ENCODE results near the gene SLA2.
"Not testable (repeated sequence)": the region's sequence is repeated elsewhere in the genome, so short reads cannot be mapped to it uniquely, and the experiment has no call there.

The SLA2 gene

DNA sequence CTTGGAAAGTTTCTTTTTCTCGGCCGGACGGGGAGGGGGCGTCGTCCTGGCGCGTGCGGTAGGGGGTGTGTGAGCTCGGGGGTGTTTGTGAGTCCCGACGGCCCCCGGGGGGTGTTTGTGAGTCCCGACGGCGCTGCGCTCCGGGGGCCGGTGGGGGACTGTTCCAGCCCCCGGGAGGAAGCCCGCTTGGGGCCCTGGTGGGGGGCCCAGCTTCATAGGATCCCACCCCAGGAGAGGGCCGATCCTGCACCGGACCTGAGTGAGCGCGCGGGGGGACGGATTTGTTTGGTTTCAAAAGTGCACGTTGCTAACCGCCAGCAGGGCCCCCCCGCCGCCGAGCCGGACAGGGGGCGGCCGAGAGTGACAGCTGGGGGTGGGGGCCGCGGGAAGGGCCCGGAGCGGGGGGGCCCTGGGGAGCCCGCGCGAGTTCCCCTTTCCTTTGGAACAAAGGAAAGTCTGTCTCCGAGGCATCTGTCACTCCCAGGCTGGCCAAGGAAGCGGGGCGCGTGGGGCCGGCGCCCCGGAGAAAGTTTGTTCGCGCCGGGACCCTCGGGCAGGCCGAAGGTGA, 72.1 kb downstream of the SLA2 start:
- peak; percentile 54 for DNase-seq (ENCODE audit: low spot score)

DNA sequence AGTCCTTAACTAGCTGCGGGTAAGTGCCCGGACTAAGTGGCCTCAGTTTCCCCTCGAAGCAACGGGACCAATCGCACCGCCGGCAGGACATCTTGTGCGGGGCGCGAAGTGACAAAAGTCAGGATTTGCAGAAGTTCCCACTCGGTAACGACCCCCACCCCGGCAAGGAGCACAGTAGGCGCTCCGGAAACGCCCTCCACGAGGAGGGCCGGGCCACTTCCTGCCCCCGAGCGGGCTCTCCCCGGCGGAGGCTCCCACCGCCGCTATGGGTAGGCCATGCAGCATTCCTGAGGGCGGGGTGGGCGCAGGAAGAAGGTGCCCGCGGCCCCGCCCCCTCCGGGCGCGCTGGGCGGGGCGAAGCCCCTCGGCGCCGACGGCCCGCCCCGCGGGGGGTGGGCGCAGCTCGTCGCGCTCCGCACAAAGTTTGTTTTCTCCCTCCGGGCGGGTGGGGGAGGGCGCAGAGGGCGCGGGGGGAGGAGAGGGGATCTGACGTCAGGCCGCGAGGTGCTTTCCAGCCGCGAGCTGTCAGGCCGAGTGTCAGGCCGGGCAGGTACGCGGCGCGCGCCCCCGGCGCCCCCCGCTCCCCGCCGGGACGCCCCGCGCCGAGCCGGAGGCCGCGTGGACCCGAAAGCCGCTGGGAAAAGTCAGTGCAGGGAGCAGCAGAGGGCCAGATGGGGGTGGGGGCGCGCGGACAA, 72.7 kb downstream of the SLA2 start, which contains the start of gene TGIF2:
TGIF2 (plus strand) TSS at position 495 of the 695 bp plus-strand sequence. CDS start 5,178 bp downstream, outside the sequence.
- DNase-seq (ENCODE audit: low spot score), result peak; percentile 87

GRCh38 chr20:36572701-36573102, 73.3 kb downstream of the SLA2 start:
- DNase-seq (ENCODE audit: low spot score), result peak; percentile 22

DNA sequence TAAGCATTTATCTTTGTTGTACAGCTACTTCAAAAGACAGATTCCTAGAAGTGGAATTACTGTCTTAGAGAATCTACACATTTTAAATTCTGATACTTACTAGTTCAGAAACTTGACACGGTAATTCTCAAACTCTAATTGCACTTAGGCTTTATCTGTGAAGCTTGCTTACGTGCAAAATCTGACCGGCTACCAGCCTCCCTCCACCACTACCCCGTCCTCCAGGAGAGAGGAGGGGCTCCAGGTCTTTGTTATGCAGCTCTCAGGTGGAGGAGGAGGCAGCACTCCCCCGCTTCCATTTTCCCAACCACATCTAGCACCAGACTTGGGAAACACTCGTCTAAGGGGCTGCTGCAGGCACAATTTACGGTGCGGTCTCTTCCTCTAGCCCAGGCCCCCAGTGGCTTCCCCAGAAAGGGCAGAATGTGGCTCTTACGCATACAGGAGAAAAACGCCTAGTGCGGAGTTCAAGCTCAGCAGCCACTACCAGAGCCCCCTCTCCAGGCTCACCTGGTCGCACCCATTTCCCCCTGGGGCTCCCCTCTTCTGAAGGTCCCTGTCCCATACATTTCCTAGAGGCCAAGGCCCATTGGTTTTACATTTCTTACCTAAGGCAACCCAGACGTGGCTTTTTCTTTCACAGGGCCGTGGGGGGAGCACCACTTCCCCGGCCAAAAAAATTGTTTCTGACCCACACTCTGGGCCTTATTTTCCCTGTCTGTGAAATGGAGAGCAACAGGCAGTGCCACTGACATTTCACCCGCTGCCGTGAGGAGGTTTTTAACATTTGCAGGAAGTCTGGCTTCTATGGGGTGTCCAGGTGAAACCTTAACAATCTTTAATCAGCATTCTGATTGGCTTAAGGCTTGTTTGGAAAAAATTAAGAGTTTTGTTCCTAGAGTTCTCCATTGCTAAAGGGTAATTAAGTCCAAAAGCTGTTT, 74.2 kb downstream of the SLA2 start:
- DNase-seq (ENCODE audit: low spot score), result no peak

GRCh38 chr20:36569847-36570429, 76.1 kb downstream of the SLA2 start:
- DNase-seq (ENCODE audit: low spot score), result no peak

DNA sequence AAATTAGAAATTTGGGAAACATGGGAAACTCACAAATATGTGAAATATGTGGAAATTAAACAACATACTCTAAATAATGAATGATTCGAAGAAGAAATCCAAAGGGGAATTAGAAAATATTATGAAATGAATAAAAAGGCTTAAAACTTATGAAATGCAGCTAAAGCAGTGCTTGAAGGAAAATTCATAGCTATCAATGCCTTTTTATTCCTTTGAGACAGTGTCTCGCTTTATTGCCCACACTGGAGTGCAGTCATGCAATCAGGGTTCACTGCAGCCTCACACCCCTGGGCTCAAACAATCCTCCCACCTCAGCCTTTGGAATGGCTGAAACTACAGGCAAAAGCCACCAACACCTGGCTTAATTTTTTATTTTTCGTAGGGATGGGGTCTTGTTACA, 80.5 kb downstream of the SLA2 start:
- DNase-seq (ENCODE audit: low spot score), result no peak

GRCh38 chr20:36564726-36565121, 81.3 kb downstream of the SLA2 start:
- DNase-seq (ENCODE audit: low spot score), result not testable (repeated sequence)

GRCh38 chr20:36564078-36564725, 81.8 kb downstream of the SLA2 start:
- not testable (repeated sequence) for DNase-seq (ENCODE audit: low spot score)

- DNase-seq (ENCODE audit: low spot score), result no peak
These were observed 82.6 kb downstream of the SLA2 start for GRCh38 chr20:36563374-36563773.

DNA sequence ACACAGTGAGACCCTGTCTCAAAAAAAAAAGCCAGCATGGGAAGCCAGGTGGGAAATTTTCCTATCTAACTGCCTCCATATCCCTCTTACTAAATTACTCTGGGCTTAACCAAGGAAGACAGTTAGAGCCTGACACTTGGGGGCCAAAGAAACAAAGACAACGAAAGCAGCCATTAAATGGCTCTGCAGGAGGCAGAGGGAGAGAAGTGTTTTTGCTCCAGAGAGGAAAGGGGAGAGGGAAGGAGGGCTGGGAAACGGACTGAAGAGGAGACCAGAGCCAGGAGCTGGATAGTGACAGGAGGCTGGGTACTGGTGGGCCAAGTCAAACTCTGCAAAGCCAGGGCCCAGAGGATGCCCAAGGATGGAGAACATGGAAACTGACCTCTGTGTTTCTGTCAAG, 83.3 kb downstream of the SLA2 start:
- DNase-seq (ENCODE audit: low spot score), result no peak
